Lower lobe of right lung (tissue), 2 donors: ENCODE results near the gene KRT86. TPM values are rescaled to one million over a fixed set of nuclear protein-coding genes. Genes with fewer than 3 reads are reported as not detected.

Experiments used
- ATAC-seq, 2 donors: fragments of 200-7000 bp; cut with Tn5 transposase; one replicate each; pipeline ENCODE4 v1.9.1; 2020 to 2022; ENCODE audit warnings: mild to moderate bottlenecking in 2 of 2, moderate library complexity in 2 of 2
- DNase-seq: peaks from one replicate; pipeline ENCODE4 v3.0.0-alpha.2; 2020
- H3K27ac ChIP-seq: fragments of 200-600 bp; one replicate; pipeline ENCODE4 v1.8.0; 2022
- H3K27me3 ChIP-seq: fragments of 200-600 bp; one replicate; pipeline ENCODE4 v1.8.0; 2022; ENCODE audit warnings: low read depth
- H3K36me3 ChIP-seq: fragments of 200-600 bp; one replicate; pipeline ENCODE4 v1.8.0; 2022; ENCODE audit warnings: mild to moderate bottlenecking
- H3K4me1 ChIP-seq: fragments of 200-600 bp; one replicate; pipeline ENCODE4 v1.8.0; 2022
- H3K4me3 ChIP-seq: fragments of 200-600 bp; one replicate; pipeline ENCODE4 v1.8.0; 2022; ENCODE audit warnings: mild to moderate bottlenecking
- H3K9me3 ChIP-seq: fragments of 200-600 bp; one replicate; pipeline ENCODE4 v1.8.0; 2022
- intact Hi-C: fragments of 100-400 bp; cut with DNase I; formaldehyde crosslinking; loops from one replicate; pipeline ENCODE4 v1.11.0; 2022
- total RNA-seq: library from RNA; stranded (reverse); fragmentation: NEBNext Ultra II Directional; extraction: Animal tissue kit (Norgen Biotek cat#: 25700); gene quantifications from one replicate; pipeline ENCODE4 v1.2.1, GENCODE V29; 2021
- TF ChIP-seq, protein P1 (sequence below): fragments of 200-600 bp; IDR thresholded peaks from one replicate; pipeline ENCODE4 v1.8.0; 2022; ENCODE audit warnings: antibody characterized with exemption, mild to moderate bottlenecking
- donor health status: DM: no; HTN: yes; CAD: no; lungs with severe emphysema.

Gene KRT86
- total RNA-seq, 1 donor from 2014 or later = 0.74 TPM

DNA sequence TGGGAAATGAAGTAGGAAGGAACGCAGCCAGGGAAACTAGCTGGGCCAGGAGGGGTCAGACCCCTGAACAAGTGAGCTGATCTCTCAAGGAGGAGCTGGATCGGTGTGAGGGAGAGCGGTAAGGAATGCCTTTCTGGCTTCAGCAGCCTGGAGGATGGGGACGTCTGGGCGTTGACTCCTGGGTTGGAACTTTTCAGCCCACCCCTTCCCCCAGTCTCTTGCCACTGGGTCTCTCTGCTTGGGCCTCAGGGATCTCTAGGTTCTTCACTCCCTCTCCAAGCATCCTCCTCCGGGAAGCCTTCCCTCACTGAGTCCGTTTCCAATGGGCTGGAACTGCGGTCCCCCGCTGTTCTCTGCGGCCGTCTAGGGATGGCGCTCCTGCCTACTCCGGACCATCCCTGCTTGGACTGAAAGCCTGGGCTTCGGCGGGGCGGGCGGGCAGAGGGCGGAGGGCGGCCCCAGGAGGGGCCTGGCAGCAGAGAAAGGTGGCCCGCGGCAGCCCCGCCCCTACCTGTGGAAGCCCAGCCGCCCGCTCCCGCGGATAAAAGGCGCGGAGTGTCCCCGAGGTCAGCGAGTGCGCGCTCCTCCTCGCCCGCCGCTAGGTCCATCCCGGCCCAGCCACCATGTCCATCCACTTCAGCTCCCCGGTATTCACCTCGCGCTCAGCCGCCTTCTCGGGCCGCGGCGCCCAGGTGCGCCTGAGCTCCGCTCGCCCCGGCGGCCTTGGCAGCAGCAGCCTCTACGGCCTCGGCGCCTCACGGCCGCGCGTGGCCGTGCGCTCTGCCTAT, 41.6 kb upstream of the KRT86 start, which contains the start of gene KRT7:
TSS of gene KRT7 (plus strand) at position 570 of the 788 bp plus-strand sequence. CDS start at position 624, 54 bp downstream.
- ATAC-seq (peak; percentile 78 to 81), DNase-seq (peak; percentile 88)
- Histone ChIP-seq H3K27ac (peak within 1 kb of the TSS; percentile 85), H3K4me1 (peaks cover 19% of the 10 kb centered on the region), H3K27me3 (peaks cover 20% of the 10 kb centered on the region), H3K4me3 (peak within 1 kb of the TSS; percentile 51), H3K36me3 (no peaks in the 10 kb centered on the region), H3K9me3 (no peaks in the 10 kb centered on the region)
- intact Hi-C loops = no loop called here
- TF ChIP-seq, protein P1, sequence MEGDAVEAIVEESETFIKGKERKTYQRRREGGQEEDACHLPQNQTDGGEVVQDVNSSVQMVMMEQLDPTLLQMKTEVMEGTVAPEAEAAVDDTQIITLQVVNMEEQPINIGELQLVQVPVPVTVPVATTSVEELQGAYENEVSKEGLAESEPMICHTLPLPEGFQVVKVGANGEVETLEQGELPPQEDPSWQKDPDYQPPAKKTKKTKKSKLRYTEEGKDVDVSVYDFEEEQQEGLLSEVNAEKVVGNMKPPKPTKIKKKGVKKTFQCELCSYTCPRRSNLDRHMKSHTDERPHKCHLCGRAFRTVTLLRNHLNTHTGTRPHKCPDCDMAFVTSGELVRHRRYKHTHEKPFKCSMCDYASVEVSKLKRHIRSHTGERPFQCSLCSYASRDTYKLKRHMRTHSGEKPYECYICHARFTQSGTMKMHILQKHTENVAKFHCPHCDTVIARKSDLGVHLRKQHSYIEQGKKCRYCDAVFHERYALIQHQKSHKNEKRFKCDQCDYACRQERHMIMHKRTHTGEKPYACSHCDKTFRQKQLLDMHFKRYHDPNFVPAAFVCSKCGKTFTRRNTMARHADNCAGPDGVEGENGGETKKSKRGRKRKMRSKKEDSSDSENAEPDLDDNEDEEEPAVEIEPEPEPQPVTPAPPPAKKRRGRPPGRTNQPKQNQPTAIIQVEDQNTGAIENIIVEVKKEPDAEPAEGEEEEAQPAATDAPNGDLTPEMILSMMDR = no peak

DNA sequence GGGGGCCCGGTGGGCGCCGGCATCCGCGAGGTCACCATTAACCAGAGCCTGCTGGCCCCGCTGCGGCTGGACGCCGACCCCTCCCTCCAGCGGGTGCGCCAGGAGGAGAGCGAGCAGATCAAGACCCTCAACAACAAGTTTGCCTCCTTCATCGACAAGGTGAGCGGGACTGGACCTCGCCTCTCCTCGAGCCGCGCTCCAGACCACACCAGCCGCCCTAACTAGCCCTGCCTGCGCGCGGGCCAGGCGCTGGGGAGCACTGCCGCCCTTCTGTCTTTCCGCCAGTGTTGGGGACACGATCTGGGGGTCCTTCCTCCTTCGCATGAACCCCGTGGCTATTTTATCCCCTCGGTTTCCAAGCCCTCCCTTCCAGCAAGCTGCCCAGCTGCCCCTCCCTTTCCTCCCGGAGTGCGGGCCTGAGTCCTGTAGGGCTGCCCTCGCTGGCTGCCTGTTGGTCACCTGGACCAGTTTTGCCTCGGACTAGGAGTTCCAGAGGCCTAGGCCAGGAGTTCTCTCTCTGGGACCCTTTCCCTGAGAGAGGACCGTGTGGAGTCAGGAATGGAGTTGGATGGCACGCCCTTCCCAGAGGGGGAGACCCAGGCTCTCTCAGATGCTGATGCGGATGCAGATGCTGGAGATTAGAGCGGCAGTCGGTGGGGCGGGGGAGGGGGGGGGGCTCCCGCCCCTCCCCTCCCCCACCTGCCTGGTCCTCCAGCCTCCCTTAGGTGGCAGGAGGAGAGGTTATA, 40.8 kb upstream of the KRT86 start:
- H3K4me3 ChIP-seq = peak overlapping the region; percentile 51
- DNase-seq (no peak), ATAC-seq (no peak)
- H3K4me1 ChIP-seq = peaks cover 20% of the 10 kb centered on the region
- peak overlapping the region; percentile 85 for H3K27ac ChIP-seq
- H3K27me3 ChIP-seq = peaks cover 20% of the 10 kb centered on the region
- H3K9me3 ChIP-seq = no peaks in the 10 kb centered on the region
- intact Hi-C loops = no loop called here
- TF ChIP-seq, protein P1 = no peak
- H3K36me3 ChIP-seq = no peaks in the 10 kb centered on the region

DNA sequence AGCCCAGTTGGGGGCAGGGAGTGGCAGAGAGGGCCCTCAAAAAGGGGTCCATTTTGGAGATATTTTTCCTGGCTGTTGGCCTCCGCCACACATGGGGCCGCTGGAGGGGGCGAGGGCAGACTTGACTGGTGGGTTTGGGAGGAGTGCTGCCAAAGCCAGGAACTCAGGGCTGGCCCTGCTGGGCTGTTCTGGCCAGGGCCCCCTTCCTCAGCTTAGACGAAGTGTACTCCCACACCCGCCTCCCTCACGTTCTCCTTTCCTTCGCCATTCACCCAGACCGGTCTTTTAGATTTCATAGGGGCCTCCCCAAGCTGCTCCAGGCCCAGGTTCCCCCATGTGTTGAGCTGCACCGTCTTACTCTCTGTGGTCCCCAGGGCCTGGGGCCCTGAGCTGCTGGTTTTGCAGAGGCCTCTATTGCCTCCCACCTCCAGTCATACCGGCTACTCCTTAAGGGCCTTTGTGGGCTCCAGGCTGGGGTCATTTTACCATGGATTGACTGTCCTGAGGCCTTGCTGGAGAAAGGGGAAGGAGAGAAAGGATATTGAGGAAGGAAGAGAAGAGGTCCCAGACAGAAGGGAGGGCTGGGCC, 40.1 kb upstream of the KRT86 start:
- intact Hi-C loops = no loop called here
- no peak for DNase-seq
- H3K4me1 ChIP-seq = peaks cover 27% of the 10 kb centered on the region
- TF ChIP-seq, protein P1 = no peak
- peaks cover 20% of the 10 kb centered on the region for H3K27me3 ChIP-seq
- no peak for ATAC-seq
- no peaks in the 10 kb centered on the region for H3K36me3 ChIP-seq
- H3K4me3 ChIP-seq = peak overlapping the region; percentile 51
- peak overlapping the region; percentile 85 for H3K27ac ChIP-seq
- H3K9me3 ChIP-seq = no peaks in the 10 kb centered on the region

- Histone ChIP-seq H3K27ac (peak overlapping the region; percentile 85), H3K27me3 (peaks cover 20% of the 10 kb centered on the region), H3K9me3 (no peaks in the 10 kb centered on the region), H3K36me3 (no peaks in the 10 kb centered on the region), H3K4me1 (peaks cover 31% of the 10 kb centered on the region), H3K4me3 (peak overlapping the region; percentile 51)
- TF ChIP-seq, protein P1 = no peak
- DNase-seq = no peak
- no peak for ATAC-seq
- intact Hi-C loops = no loop called here
These were observed 39.3 kb upstream of the KRT86 start for GRCh38 chr12:52235001-52235764.

- Histone ChIP-seq H3K4me1 (peaks cover 31% of the 10 kb centered on the region), H3K36me3 (no peaks in the 10 kb centered on the region), H3K4me3 (no peak overlapping the region), H3K27me3 (peaks cover 20% of the 10 kb centered on the region), H3K9me3 (no peaks in the 10 kb centered on the region), H3K27ac (peak overlapping the region; percentile 85)
- TF ChIP-seq, protein P1 = no peak
- DNase-seq = peak; percentile 57
- intact Hi-C loops = no loop called here
- ATAC-seq = peak; percentile 0 to 12
These were observed 38.6 kb upstream of the KRT86 start for GRCh38 chr12:52235822-52236361.
